NCI-H1092 (cell line): ENCODE measurements around the gene CHTOP.
"Not testable (repeated sequence)": the region's sequence is repeated elsewhere in the genome, so short reads cannot be mapped to it uniquely, and the experiment has no call there.

Experiments used
- DNase-seq: peaks from one replicate; lab custom pipeline; 2025; lab: John Stamatoyannopoulos, UW

The CHTOP gene

DNA sequence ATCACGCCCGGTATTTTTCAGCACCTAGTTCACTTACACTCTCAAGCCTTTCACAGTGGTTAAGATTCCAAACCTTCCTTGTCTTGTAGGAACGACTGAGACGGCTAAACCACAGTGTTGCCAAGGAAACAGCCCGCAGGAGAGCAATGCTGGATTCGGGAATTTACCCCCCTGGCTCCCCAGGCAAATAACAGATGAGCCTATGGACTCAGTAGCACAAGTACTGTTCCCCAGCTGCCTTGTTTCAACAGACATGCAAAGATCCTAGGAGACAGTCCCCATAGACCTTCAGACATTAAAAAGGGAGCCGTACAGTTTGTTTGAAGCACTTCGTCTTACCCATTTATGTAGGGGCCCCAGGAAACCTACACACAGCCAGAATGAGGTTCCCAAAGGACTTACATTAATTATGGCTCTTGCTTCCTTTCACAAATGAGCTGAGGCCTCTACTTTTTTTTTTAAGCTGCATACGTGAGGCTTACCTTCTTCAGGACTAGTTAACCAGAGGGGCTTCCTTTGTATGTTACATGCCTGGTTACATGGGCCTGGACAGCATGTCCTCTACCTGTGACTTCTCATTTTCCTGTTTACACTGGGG lies 27.3 kb downstream of the CHTOP start:
- no peak for DNase-seq

DNA sequence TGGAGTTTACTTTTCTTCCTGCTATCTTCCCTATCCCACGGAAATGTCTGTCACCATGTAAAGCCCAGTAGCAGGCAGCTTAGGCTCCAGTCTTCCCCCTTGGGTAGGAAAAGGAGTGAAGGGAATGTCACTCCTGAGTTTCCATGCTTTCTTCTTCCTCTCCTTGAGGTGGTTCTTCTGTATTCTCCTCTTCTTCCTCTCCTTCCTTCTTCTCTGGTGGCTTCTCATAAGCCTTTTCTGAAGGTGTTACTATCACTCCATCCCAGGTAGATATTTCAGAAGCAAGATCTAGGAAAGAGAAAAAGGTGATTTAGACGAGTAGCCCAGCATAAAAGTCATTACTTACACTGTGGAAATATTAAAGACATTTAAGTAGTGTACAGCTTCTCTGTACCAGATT lies 28.4 kb downstream of the CHTOP start:
- DNase-seq: no peak

DNA sequence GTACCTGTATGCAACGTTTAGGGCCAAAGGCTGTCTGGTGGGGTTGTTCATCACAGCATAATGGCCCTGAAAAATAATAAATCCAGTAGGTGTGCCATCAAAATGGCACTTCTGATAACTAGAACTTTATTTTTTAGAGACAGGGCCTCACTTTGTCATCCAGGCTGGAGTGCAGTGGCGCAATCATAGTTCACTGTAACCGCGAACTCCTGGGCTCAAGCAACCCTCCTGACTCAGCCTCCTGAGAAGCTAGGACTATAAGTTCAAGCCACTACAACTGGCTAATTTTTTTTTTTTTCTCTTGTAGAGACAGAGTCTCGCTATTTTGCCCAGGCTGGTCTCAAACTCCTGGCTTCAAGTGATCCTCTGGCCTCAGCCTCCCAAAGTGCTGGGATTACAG lies 29.3 kb downstream of the CHTOP start:
- DNase-seq: no peak

DNA sequence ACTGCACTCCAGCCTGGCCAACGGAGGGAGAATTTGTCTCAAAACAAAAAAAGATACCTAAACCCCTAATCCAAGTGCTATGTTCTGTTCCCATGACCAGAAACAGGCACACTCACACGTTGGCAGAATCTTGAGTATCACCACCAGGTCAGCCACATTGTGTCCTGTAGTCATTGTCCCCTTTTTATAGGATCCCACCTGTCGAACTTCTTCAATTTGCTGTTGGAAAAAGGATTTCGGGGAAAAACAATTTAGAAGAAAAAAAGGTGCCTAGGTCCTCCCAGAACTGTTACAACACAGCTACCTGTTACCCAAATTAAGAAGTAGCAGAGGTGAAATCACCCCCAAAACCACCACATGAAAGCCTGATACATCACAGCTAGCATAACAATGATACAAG lies 33.6 kb downstream of the CHTOP start:
- DNase-seq: no peak

DNA sequence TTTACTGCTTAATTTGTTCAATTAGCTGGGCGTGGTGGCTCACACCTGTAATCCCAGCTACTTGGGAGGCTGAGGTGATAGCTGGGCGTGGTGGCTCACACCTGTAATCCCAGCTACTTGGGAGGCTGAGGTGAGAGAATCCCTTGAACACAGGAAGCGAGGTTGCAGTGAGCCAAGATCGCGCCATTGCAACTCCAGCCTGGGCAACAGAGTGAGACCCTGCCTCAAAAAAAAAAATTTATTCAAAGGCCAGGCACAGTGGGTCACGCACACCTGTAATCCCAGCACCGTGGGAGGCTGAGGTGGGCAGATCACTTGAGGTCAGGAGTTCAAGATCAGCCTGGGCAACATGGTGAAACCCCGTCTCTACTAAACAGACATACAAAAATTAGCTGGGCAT lies 34.8 kb downstream of the CHTOP start:
- DNase-seq: not testable (repeated sequence)

DNA sequence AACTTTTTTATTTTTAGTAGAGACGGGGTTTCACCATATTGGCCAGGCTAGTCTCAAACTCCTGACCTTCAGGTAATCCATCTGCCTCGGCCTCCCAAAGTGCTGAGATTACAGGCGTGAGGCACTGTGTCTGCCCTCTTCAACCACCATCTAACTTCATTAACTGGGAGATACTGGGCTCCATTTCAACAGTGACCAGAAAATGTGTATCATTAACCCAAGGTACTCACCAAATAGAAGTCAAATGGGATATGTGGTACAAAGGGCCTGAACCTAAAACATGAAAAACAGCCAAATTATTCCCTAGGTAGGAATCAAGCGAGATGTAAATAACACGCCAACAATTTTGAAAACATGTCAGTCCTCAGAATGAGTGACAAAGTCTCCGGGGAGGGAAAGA lies 35.7 kb downstream of the CHTOP start:
- DNase-seq: no peak

DNA sequence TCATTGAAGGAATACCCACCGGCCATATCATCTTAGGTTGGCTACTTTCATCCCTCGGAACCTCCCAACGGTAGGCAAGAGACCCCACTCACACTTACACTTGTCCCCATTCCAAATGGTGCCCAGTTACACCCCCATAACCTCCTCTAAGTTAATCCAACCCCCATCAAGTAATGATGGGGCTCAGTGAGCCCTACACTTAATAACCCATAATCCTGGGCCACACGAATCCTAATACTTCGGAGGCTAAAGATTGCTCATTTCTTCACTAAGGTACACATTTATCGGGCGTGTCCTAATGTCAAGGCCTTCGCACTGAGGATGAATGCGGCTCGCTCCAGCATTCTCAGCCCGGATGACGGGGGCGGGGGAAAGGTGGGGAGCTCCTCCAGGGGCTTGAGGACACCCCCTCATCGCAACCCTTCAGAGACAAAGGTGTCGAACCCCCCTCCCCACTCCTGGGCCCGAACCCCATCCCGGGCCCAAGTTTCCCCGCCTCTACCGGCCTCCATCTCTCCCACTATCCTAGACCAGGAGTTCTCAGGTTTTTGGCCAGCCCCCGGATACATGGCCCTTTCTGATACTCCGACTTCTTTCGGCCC lies 36.5 kb downstream of the CHTOP start:
- DNase-seq: no peak

DNA sequence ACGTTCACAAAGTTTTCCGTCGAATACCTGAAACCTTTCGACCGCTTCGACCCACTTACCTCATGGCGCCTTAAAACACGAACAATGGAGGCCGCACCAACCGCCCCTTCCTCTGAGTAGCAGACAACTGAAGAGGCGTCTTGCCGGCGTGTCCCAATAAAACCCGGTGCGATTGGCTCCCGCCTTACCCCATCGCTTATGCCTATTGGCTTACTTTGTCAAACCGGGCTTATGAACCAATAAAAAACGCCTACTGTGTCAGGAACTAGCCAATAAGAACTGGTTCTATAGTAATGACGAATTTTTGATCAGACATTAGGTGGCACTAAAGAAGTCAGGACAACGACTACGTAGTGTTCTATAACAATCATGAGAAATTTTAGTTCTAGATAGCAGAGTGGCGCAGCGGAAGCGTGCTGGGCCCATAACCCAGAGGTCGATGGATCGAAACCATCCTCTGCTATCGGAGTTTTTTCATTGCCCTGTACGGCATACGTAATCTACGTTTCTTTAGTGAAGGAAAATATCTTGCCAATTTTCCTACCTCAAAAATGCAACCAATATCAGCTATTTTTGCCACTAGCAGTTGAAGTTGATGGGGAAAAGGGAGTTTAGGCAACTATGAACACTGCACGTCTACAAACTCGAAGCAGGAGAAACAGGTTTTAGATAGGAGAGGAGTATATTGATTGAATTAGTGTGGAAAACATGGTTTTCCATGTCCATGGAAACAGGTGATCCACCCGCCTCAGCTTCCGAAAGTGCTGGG lies 37.2 kb downstream of the CHTOP start, which contains the start of gene ILF2:
Gene ILF2 (minus strand): TSS at position 135 of the 769 bp plus-strand sequence. CDS start 71 bp downstream, at position 64.
- DNase-seq: peak; percentile 99

DNA sequence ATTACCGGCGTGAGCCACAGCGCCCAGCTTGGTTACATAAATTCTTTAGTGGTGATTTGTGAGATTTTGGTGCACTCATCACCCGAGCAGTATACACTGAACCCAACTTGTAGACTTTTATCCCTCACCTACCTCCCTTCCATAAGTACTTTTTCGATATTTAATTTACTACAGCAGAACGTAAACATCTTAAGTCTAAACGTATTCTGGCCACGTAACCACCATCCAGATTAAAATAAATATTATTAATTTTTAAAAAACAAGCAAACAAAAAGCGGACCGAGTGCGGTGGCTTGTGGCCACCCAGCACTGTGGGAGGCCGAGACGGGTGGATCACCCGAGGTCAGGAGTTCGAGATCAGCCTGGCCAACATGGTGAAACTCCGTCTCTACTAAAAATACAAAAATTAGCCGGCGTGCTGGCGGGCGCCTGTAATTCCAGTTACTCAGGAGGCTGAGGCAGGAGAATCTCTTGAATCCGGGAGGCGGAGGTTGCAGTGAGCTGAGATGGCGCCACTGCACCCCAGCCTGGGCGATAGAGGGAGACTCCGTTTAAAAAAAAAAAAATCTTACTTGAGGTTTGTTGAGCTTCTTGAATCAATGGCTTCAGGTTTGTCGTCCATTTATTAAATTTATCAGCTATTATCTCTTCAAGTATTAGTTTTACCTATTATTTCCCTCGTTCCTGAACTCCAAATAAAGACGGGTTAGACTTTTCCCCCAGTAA lies 37.9 kb downstream of the CHTOP start:
- not testable (repeated sequence) for DNase-seq

DNA sequence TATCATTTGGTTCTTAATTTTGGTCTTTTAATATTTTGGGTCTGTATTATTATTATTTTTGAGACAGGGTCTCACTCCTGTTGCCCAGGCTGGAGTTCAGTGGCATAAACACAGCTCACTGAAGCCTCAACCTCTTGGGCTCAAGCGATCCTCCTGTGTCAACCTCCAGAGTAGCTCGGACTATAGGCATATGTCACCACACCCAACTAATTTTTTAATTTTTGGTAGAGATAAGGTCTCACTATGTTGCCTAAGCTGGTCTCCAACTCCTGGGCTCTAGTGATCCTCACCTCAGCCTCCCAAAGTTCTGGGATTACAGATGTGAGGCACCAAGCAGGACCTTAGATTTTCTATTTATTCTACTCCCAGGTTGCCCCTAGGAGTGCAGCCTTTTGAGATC lies 39.6 kb downstream of the CHTOP start:
- no peak for DNase-seq

DNA sequence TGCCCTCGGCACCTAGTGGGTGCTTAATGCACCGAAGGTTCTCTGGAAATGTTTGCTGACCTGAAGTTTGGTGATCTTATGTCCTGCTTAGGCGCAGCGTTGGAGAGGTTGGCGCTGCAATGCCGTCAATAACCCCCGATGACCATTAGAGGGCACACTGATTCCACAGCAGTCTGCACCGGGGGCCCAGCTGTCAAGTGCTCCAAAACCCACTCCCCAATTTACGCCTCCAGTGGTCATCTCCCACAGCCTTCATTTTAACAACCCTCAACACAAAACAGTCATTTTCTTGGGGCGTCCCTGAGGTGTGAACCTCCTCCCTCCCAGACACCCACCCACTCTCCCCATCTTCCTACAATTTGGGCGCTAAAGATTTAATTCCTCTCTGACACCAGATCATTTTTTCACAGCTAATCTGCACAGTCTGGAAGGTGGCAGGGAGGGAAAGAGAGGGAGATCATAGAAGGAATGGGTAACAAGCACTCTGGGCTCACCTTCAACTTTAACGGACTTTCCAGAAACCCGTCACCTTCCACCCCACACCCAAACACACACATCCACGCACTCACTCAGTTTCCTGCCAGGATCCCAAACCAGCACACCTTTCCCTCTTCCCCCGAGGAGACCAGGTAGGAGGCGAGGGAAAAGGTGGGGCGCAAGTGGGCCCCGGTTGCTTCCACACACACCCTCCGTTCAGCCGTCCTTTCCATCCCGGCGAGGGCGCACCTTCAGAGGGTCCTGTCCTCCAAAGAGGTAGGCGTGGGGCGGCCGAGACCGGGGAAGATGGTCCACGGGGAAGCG lies 44.1 kb downstream of the CHTOP start:
- DNase-seq: peak; percentile 31

DNA sequence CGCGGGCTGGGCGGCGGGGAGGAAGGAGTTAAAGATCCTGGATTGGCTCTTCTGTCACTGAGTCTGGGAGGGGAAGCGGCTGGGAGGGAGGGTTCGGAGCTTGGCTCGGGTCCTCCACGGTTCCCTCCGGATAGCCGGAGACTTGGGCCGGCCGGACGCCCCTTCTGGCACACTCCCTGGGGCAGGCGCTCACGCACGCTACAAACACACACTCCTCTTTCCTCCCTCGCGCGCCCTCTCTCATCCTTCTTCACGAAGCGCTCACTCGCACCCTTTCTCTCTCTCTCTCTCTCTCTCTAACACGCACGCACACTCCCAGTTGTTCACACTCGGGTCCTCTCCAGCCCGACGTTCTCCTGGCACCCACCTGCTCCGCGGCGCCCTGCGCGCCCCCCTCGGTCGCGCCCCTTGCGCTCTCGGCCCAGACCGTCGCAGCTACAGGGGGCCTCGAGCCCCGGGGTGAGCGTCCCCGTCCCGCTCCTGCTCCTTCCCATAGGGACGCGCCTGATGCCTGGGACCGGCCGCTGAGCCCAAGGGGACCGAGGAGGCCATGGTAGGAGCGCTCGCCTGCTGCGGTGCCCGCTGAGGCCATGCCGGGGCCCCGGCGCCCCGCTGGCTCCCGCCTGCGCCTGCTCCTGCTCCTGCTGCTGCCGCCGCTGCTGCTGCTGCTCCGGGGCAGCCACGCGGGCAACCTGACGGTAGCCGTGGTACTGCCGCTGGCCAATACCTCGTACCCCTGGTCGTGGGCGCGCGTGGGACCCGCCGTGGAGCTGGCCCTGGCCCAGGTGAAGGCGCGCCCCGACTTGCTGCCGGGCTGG lies 44.9 kb downstream of the CHTOP start, which contains the start of gene NPR1:
Gene NPR1 (plus strand): TSS at position 170 of the 818 bp plus-strand sequence. CDS start 421 bp downstream, at position 591.
- no peak for DNase-seq

DNA sequence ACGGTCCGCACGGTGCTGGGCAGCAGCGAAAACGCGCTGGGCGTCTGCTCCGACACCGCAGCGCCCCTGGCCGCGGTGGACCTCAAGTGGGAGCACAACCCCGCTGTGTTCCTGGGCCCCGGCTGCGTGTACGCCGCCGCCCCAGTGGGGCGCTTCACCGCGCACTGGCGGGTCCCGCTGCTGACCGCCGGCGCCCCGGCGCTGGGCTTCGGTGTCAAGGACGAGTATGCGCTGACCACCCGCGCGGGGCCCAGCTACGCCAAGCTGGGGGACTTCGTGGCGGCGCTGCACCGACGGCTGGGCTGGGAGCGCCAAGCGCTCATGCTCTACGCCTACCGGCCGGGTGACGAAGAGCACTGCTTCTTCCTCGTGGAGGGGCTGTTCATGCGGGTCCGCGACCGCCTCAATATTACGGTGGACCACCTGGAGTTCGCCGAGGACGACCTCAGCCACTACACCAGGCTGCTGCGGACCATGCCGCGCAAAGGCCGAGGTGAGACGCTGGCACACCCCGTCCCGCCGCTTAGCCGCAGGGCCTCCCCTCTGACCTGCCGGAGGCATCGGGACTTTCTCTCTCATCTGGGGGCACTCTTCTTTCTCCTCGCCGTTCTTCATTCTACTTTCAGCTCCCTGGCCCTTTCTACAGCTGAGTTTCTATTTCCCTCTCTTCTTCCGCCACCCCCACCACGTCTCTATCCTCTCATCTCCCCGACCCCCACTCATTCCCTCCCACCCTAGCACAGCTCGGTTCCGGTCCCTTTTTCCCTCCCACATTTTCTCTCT lies 45.7 kb downstream of the CHTOP start:
- DNase-seq: no peak

DNA sequence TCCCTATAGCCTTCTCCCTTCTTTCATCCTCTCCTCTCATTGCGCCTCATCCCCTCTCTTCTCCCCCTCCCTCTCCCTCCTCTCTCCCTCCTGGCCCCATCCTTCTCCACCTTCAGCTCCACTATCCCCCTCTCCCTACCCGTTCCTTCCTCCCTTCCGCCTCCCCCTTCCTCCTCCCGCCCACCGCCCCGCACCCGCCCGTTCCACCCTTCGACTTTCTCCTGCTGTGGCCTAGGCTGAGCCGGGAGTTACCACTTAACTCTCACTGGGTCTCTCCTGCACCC lies 46.2 kb downstream of the CHTOP start:
- no peak for DNase-seq

DNA sequence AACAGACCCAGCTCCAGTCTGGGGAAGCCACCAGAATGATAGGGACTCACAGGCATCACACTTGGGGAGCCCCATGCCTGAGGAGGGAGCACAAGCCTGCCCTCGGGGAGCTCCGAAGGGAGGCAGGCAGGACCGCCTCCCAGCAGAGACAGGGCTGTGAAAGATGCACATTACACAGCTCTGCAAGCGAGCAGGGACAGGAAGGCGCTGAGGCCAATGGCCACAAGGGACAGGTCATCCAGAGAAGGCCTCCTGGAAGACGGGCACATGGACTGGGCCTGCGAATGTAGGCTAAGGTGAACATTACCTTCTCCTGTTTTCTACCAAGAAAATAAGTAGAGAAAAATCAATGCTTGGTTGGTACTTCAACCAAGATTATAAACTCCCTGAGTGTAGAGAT lies 48.9 kb downstream of the CHTOP start:
- no peak for DNase-seq

DNA sequence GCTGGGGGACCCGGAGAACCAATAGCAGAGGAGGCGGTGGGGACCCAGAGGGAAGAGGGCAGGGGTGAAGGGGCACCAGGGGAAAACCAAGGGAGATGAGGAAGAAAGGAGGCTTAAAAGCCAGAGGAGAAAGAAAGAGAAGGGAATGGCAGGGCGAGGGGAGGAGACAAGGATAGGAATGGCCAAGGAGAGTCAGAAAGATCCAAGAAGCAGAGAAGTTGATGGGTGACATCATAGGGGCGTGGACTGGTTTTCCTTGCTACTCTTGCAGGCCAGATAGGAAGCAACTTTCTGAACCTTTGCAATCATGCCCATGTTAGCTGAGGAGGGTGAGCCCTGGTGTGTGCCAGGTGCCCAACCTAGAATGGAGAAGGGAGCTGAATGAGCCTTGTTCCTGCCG lies 50.0 kb downstream of the CHTOP start:
- DNase-seq: no peak

DNA sequence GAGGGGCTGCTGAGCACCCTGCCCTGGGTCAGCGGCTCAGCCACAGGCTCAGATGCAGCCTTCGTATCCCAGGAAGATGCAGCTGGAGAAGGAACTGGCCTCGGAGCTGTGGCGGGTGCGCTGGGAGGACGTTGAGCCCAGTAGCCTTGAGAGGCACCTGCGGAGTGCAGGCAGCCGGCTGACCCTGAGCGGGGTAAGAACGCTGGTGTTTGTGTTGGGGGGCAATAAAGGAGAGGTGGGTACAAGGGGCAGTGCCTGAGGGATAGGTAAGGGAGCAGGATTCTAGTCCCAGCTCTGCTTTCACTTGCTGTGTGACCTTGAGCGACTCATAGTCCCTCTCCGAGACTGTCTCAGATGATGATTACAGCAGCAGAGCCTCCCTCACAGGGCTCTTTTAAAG lies 51.0 kb downstream of the CHTOP start:
- DNase-seq: no peak

DNA sequence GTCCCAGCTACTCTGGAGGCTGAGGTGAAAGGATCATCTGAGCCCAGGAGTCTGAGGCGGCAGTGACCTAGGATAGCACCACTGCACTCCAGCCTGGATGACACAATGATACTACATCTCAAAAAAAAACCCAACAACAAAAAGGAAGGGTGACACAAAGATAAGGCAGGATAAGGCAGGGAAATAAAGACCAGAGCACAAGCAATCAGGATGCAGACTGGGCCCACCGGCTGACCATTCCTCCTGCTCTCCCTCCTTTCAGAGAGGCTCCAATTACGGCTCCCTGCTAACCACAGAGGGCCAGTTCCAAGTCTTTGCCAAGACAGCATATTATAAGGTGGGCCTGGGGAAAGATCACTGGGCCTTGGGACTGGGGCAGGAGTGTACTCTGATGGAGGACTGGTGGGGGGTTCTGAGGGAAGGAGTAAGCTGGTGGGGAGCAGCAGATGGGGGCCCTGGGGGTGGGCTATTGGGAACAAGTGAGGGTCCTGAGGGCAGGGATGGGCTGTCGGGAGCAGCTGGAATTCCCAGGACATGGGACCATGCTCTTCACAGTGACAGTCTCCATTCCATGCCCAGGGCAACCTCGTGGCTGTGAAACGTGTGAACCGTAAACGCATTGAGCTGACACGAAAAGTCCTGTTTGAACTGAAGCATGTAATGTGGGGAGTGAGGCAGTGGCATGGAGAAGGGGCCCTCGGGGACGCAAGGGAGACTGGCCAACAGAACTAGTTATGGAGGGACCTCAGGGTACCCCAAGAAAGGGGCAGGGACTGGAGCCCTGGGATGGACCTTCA lies 51.9 kb downstream of the CHTOP start:
- DNase-seq: no peak

DNA sequence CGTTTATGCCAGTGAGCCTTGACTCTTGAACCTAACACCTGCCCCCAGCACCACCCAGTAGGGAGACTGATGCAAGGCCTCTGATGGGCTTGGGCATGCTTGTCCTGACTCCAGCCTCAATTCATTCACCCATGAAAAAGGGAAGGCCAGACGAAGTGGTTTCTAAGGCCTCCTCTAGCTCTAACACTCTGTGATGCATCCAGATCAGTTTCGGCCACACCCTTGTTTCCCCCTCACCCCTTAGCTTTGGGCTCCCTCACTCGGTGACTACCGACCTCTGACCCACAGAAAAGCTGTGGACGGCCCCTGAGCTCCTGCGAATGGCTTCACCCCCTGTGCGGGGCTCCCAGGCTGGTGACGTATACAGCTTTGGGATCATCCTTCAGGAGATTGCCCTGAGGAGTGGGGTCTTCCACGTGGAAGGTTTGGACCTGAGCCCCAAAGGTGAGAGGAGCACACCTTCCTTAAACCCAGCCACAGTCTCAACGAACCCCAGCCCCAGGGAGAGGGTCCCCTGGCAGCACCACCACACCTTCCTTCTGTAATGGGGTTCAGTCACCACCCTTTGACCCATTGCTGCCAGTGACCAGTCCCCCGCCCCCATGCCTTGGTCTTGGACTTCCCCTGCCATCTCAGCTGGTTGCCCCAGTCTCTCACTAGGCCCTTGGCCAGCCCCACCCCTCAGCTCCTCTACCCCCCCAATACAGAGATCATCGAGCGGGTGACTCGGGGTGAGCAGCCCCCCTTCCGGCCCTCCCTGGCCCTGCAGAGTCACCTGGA lies 53.7 kb downstream of the CHTOP start:
- DNase-seq: no peak
